GM21723 (cell line): ENCODE results near the gene ASAP3.

ENCODE experiments used
- ATAC-seq: cut with Tn5 transposase; IDR thresholded peaks from one replicate; pipeline ENCODE4 v1.9.1; 2021; ENCODE audit warnings: mild to moderate bottlenecking, moderate library complexity; ENCODE audit not compliant: unreplicated experiment

Gene ASAP3

GRCh38 chr1:23425193-23425494 lies 58.8 kb downstream of the ASAP3 start:
- no peak for ATAC-seq

GRCh38 chr1:23424293-23425192 lies 59.4 kb downstream of the ASAP3 start, which contains the start of gene TCEA3:
Gene TCEA3, minus strand, starts transcription at chr1:23424748. Its CDS starts 115 bp downstream, at chr1:23424633.
- no peak for ATAC-seq

GRCh38 chr1:23423415-23424292 lies 60.3 kb downstream of the ASAP3 start:
- ATAC-seq, result no peak

GRCh38 chr1:23422941-23423340 lies 61.0 kb downstream of the ASAP3 start:
- ATAC-seq, result no peak

- no peak for ATAC-seq
Measured at GRCh38 chr1:23422241-23422877, 61.6 kb downstream of the ASAP3 start.

GRCh38 chr1:23421753-23422240 lies 62.2 kb downstream of the ASAP3 start:
- no peak for ATAC-seq

- ATAC-seq, result no peak
Measured at GRCh38 chr1:23421343-23421742, 62.6 kb downstream of the ASAP3 start.

GRCh38 chr1:23420778-23421177 lies 63.2 kb downstream of the ASAP3 start:
- ATAC-seq, result no peak

- no peak for ATAC-seq
Measured at GRCh38 chr1:23419180-23419579, 64.8 kb downstream of the ASAP3 start.

- no peak for ATAC-seq
Measured at GRCh38 chr1:23417570-23417969, 66.4 kb downstream of the ASAP3 start.

- no peak for ATAC-seq
Measured at GRCh38 chr1:23416964-23417363, 67.0 kb downstream of the ASAP3 start.

- ATAC-seq, result no peak
Measured at GRCh38 chr1:23408797-23409290, 75.1 kb downstream of the ASAP3 start.

- no peak for ATAC-seq
Measured at GRCh38 chr1:23407016-23407630, 76.9 kb downstream of the ASAP3 start.

GRCh38 chr1:23405946-23406345 lies 78.0 kb downstream of the ASAP3 start:
- ATAC-seq, result no peak

- no peak for ATAC-seq
Measured at GRCh38 chr1:23403735-23404486, 80.1 kb downstream of the ASAP3 start.

GRCh38 chr1:23403355-23403734 lies 80.6 kb downstream of the ASAP3 start:
- no peak for ATAC-seq

GRCh38 chr1:23403038-23403336 lies 81.0 kb downstream of the ASAP3 start:
- ATAC-seq, result no peak

- ATAC-seq, result no peak
Measured at GRCh38 chr1:23402286-23403037, 81.5 kb downstream of the ASAP3 start.

GRCh38 chr1:23401313-23401712 lies 82.7 kb downstream of the ASAP3 start:
- ATAC-seq, result no peak
